COR-L47 (cell line): ENCODE data around the gene GET4.
"Not testable (repeated sequence)": the region's sequence is repeated elsewhere in the genome, so short reads cannot be mapped to it uniquely, and the experiment has no call there.

Source experiments
- DNase-seq: peaks from one replicate; lab custom pipeline; 2025; lab: John Stamatoyannopoulos, UW

Gene GET4

GRCh38 chr7:915291-916218 lies 39.2 kb downstream of the GET4 start:
- DNase-seq: no peak

GRCh38 chr7:916291-916941 lies 40.1 kb downstream of the GET4 start:
- peak; percentile 54 for DNase-seq

- no peak for DNase-seq
Measured at GRCh38 chr7:917255-918117, 41.1 kb downstream of the GET4 start.

GRCh38 chr7:918118-918425 lies 41.7 kb downstream of the GET4 start:
- no peak for DNase-seq

GRCh38 chr7:918441-919113 lies 42.2 kb downstream of the GET4 start:
- DNase-seq: no peak

- no peak for DNase-seq
Measured at GRCh38 chr7:919114-919442, 42.7 kb downstream of the GET4 start.

GRCh38 chr7:919924-920341 lies 43.6 kb downstream of the GET4 start:
- DNase-seq: no peak

- no peak for DNase-seq
Measured at GRCh38 chr7:920351-921070, 44.2 kb downstream of the GET4 start.

- DNase-seq: no peak
Measured at GRCh38 chr7:921071-921461, 44.7 kb downstream of the GET4 start.

- no peak for DNase-seq
Measured at GRCh38 chr7:921581-922333, 45.4 kb downstream of the GET4 start.

- no peak for DNase-seq
Measured at GRCh38 chr7:922334-923107, 46.2 kb downstream of the GET4 start.

GRCh38 chr7:923108-924041 lies 47.0 kb downstream of the GET4 start:
- DNase-seq: peak; percentile 33

GRCh38 chr7:924042-924441 lies 47.7 kb downstream of the GET4 start:
- not testable (repeated sequence) for DNase-seq

GRCh38 chr7:924541-925231 lies 48.3 kb downstream of the GET4 start:
- DNase-seq: no peak

GRCh38 chr7:925601-926000 lies 49.2 kb downstream of the GET4 start:
- no peak for DNase-seq

- DNase-seq: no peak
Measured at GRCh38 chr7:926061-927030, 50.0 kb downstream of the GET4 start.
